Glomerular endothelial cell (primary cell): ENCODE measurements around the gene TNFRSF25. TPM values are rescaled to one million over a fixed set of nuclear protein-coding genes. Genes with fewer than 3 reads are reported as not detected.

Experiments used
- DNase-seq: peaks from one replicate; pipeline ENCODE4 v3.0.0-alpha.2; 2011; ENCODE audit warnings: low read depth, low spot score; ENCODE audit errors: extremely low read depth
- total RNA-seq: library from RNA; depleted of rRNA; stranded (reverse); fragments of >200 nt; gene quantifications from 2 replicates; pipeline ENCODE4 v1.2.3, GENCODE V29; 2015

The TNFRSF25 gene
- total RNA-seq: 34.5 and 57.9 TPM in 2 replicates

- DNase-seq: no peak
These were observed at the start of gene TNFRSF25 for GRCh38 chr1:6466023-6466422. TNFRSF25 (minus strand) TSS chr1:6466173; CDS start chr1:6466107, 66 bp downstream.

- no peak for DNase-seq
These were observed 49.8 kb upstream of the TNFRSF25 start for GRCh38 chr1:6515771-6516170.

- no peak for DNase-seq
These were observed 47.4 kb upstream of the TNFRSF25 start for GRCh38 chr1:6513320-6513801.

- no peak for DNase-seq
These were observed 46.9 kb upstream of the TNFRSF25 start for GRCh38 chr1:6512908-6513280.

- no peak for DNase-seq
These were observed 46.4 kb upstream of the TNFRSF25 start for GRCh38 chr1:6512245-6512907.

- DNase-seq: no peak
These were observed 45.7 kb upstream of the TNFRSF25 start for GRCh38 chr1:6511561-6512244.

GRCh38 chr1:6511056-6511455 lies 45.1 kb upstream of the TNFRSF25 start:
- no peak for DNase-seq

GRCh38 chr1:6510493-6510892 lies 44.5 kb upstream of the TNFRSF25 start:
- DNase-seq: no peak

GRCh38 chr1:6509919-6510291 lies 43.9 kb upstream of the TNFRSF25 start:
- no peak for DNase-seq

GRCh38 chr1:6509220-6509918 lies 43.4 kb upstream of the TNFRSF25 start:
- DNase-seq: no peak

- no peak for DNase-seq
These were observed 42.8 kb upstream of the TNFRSF25 start for GRCh38 chr1:6508816-6509189.

GRCh38 chr1:6508154-6508815 lies 42.3 kb upstream of the TNFRSF25 start:
- DNase-seq: no peak

GRCh38 chr1:6507461-6507911 lies 41.5 kb upstream of the TNFRSF25 start:
- no peak for DNase-seq

- no peak for DNase-seq
These were observed 41.1 kb upstream of the TNFRSF25 start for GRCh38 chr1:6507037-6507428.

- no peak for DNase-seq
These were observed 40.5 kb upstream of the TNFRSF25 start for GRCh38 chr1:6506210-6507036.

- DNase-seq: no peak
These were observed 39.6 kb upstream of the TNFRSF25 start for GRCh38 chr1:6505367-6506209.

- DNase-seq: no peak
These were observed 38.9 kb upstream of the TNFRSF25 start for GRCh38 chr1:6504887-6505286.

GRCh38 chr1:6503884-6504602 lies 38.1 kb upstream of the TNFRSF25 start:
- no peak for DNase-seq
